HL-60 (cell line): ENCODE results near the gene NDC1.
A peak's percentile ranks its signal among the peaks of the same experiment; 100 is the strongest.
"Not testable (repeated sequence)": the region's sequence is repeated elsewhere in the genome, so short reads cannot be mapped to it uniquely, and the experiment has no call there.

Source experiments
- DNase-seq, 2 experiments: peaks; one replicate each; pipeline ENCODE4 v3.0.0-alpha.2; 2010 to 2020; ENCODE audit warnings: low read depth in 1 of 2, low spot score in 1 of 2
- H3K27ac ChIP-seq: fragments of 250-450 bp; sonication (Bioruptor Pico); replicated peaks from 2 replicates; pipeline ENCODE4 v1.5.1; 2020; ENCODE audit warnings: mild to moderate bottlenecking, moderate library complexity
- H3K27me3 ChIP-seq: fragments of 250-450 bp; sonication (Bioruptor Pico); 2 replicates; pipeline ENCODE4 v1.5.1; 2021; ENCODE audit warnings: mild to moderate bottlenecking, moderate library complexity; ENCODE audit not compliant: insufficient read depth, poor library complexity, severe bottlenecking
- H3K4me3 ChIP-seq: replicated peaks from 2 replicates; pipeline ENCODE4 v1.5.1; 2011; ENCODE audit warnings: mild to moderate bottlenecking, control low read depth, low read length; ENCODE audit not compliant: insufficient read depth
- GABPA ChIP-seq: IDR thresholded peaks from 2 replicates; pipeline ENCODE4 v1.6.1; 2012; ENCODE audit warnings: low read depth
- POLR2AphosphoS5 ChIP-seq: IDR thresholded peaks from 2 replicates; pipeline ENCODE4 v1.6.1; 2012; ENCODE audit warnings: low read depth
- SPI1 ChIP-seq: IDR thresholded peaks from 2 replicates; pipeline ENCODE4 v1.6.1; 2012; ENCODE audit warnings: low read depth, mild to moderate bottlenecking, borderline replicate concordance
- long read RNA-seq: library from polyadenylated mRNA; unstranded; transcript quantifications from one replicate; pipeline ENCODE4 v2.0.0, GENCODE V29; 2020
- TF ChIP-seq, protein P1 (sequence below): IDR thresholded peaks from 2 replicates; pipeline ENCODE4 v1.6.1; 2012; ENCODE audit warnings: low read depth; ENCODE audit not compliant: insufficient replicate concordance
- TF ChIP-seq, protein P2 (sequence below): IDR thresholded peaks from one replicate; pipeline ENCODE4 v1.5.1; 2011; ENCODE audit warnings: low read length, control low read depth, inconsistent platforms; ENCODE audit not compliant: insufficient read depth

The NDC1 gene, protein sequence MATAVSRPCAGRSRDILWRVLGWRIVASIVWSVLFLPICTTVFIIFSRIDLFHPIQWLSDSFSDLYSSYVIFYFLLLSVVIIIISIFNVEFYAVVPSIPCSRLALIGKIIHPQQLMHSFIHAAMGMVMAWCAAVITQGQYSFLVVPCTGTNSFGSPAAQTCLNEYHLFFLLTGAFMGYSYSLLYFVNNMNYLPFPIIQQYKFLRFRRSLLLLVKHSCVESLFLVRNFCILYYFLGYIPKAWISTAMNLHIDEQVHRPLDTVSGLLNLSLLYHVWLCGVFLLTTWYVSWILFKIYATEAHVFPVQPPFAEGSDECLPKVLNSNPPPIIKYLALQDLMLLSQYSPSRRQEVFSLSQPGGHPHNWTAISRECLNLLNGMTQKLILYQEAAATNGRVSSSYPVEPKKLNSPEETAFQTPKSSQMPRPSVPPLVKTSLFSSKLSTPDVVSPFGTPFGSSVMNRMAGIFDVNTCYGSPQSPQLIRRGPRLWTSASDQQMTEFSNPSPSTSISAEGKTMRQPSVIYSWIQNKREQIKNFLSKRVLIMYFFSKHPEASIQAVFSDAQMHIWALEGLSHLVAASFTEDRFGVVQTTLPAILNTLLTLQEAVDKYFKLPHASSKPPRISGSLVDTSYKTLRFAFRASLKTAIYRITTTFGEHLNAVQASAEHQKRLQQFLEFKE
- long read RNA-seq, full-length matches to known transcripts = 89 of 166 reads
- long read RNA-seq, partial matches to known transcripts = 20 of 166 reads
- long read RNA-seq, other reads (novel, unspliced or antisense) = 57 of 166 reads

DNA sequence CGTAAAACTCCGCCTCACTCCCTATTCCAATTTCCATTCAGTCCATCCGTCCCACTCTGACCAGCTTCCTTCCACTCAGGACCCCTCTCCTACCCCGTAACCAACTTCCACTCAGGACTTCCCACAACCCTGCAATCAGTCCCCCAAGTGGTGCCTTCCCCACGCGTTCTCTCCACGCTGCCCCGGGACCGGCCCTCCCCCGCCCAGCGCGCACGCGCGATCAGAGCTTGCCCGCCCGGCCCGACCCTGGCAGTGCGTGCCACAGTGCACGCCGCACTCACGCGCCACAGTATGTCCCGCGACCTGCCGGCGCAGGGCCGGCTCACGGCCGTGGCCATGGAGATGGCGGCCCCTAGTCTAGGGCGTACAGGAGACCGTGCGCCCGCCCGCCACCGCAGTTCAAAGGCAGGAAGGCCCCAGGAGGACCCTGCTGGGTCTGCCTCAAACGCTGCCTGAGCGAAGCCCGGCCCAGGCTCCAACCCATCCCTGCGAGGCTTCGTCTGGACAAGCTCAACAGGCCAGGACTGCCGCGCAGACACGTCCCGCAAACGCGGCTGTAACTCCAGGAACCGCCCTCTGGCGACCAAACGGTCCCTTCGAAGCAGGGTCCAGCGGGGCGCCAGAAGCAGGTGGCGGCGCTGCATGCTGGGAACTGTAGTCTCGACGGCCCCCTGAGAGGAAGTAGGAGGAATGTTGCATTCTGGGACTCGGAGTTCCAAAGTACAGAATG lies at the start of gene NDC1:
Gene NDC1 (minus strand): TSS at position 373 of the 730 bp plus-strand sequence. CDS start 35 bp downstream, at position 338.
- peak; percentile 94 to 96 for DNase-seq
- peak within 1 kb of the TSS; percentile 79 for H3K4me3 ChIP-seq
- TF ChIP-seq GABPA (peak; percentile 79), SPI1 (peak; percentile 96), POLR2AphosphoS5 (peak; percentile 71)
- TF ChIP-seq, protein P1, sequence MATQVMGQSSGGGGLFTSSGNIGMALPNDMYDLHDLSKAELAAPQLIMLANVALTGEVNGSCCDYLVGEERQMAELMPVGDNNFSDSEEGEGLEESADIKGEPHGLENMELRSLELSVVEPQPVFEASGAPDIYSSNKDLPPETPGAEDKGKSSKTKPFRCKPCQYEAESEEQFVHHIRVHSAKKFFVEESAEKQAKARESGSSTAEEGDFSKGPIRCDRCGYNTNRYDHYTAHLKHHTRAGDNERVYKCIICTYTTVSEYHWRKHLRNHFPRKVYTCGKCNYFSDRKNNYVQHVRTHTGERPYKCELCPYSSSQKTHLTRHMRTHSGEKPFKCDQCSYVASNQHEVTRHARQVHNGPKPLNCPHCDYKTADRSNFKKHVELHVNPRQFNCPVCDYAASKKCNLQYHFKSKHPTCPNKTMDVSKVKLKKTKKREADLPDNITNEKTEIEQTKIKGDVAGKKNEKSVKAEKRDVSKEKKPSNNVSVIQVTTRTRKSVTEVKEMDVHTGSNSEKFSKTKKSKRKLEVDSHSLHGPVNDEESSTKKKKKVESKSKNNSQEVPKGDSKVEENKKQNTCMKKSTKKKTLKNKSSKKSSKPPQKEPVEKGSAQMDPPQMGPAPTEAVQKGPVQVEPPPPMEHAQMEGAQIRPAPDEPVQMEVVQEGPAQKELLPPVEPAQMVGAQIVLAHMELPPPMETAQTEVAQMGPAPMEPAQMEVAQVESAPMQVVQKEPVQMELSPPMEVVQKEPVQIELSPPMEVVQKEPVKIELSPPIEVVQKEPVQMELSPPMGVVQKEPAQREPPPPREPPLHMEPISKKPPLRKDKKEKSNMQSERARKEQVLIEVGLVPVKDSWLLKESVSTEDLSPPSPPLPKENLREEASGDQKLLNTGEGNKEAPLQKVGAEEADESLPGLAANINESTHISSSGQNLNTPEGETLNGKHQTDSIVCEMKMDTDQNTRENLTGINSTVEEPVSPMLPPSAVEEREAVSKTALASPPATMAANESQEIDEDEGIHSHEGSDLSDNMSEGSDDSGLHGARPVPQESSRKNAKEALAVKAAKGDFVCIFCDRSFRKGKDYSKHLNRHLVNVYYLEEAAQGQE = peak; percentile 60
- TF ChIP-seq, protein P2, sequence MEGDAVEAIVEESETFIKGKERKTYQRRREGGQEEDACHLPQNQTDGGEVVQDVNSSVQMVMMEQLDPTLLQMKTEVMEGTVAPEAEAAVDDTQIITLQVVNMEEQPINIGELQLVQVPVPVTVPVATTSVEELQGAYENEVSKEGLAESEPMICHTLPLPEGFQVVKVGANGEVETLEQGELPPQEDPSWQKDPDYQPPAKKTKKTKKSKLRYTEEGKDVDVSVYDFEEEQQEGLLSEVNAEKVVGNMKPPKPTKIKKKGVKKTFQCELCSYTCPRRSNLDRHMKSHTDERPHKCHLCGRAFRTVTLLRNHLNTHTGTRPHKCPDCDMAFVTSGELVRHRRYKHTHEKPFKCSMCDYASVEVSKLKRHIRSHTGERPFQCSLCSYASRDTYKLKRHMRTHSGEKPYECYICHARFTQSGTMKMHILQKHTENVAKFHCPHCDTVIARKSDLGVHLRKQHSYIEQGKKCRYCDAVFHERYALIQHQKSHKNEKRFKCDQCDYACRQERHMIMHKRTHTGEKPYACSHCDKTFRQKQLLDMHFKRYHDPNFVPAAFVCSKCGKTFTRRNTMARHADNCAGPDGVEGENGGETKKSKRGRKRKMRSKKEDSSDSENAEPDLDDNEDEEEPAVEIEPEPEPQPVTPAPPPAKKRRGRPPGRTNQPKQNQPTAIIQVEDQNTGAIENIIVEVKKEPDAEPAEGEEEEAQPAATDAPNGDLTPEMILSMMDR = no peak
- peak within 1 kb of the TSS; percentile 98 for H3K27ac ChIP-seq
- H3K27me3 ChIP-seq = no peaks in the 10 kb centered on the region

DNA sequence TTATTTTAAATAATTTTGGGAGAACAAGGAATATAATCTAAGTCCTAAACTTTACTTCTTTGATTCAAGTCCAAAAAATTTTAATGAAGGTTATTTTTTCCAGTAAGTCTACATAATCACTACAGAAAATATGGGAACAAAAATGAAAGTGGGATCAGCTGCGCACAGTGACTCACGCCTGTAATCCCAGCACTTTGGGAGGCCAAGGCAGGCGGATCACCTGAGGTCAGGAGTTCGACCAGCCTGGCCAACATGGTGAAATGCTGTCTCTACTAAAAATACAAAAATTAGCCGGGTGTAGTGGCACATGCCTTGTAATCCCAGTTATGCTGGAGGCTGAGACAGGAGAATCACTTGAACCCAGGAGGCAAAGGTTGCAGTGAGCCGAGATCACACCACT lies 45.5 kb upstream of the NDC1 start:
- not testable (repeated sequence) for H3K27me3 ChIP-seq, DNase-seq, H3K27ac ChIP-seq, H3K4me3 ChIP-seq

DNA sequence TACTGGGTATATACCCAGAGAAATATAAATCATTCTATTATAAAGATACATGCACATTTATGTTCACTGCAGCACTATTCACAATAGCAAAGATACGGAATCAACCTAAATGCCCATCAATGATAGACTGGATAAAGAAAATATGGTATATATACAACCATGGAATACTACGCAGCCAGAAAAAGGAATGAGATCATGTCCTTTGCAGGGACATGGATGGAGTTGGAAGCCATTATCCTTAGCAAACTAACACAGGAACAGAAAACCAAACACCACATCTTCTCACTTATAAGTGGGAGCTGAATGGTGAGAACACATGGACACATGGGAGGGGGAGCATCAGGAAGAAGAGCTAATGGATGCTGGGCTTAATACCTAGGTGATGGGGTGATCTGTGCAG lies 43.8 kb upstream of the NDC1 start:
- H3K27me3 ChIP-seq, DNase-seq, H3K27ac ChIP-seq, H3K4me3 ChIP-seq: not testable (repeated sequence)

DNA sequence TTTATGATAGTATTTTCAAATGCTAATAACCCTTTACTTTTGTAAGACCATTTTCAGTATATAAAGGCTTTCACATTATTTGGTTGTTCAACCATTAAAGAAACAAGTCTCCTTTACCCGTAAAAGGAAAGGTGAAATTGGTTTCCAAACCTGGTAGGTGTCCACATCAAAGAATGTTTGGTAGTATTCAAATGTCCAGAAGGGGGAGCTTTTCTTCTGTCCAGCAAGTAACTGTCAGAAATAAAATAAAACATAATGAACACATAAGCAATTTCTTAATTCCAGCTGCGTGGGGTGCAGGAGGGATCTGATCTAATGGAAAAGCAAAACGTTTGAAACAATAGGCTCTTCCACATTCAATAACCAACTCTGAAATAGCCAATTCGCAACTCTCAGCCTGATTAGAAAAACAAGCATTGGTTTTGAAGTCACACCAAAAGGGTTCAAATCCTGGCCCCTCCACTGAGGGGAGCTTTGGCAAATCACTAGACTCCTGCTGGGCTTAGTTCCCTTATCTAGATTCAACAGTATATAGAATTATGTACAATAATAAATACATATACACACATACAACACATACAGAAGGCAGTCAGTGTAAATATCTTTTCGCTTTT lies 40.5 kb upstream of the NDC1 start:
- peak in 1 of 2 experiments; percentile 23 for DNase-seq
- TF ChIP-seq, protein P2 = peak; percentile 23
- TF ChIP-seq SPI1 (no peak), POLR2AphosphoS5 (no peak)
- Histone ChIP-seq H3K4me3 (no peak overlapping the region), H3K27me3 (no peaks in the 10 kb centered on the region), H3K27ac (no peak overlapping the region)

DNA sequence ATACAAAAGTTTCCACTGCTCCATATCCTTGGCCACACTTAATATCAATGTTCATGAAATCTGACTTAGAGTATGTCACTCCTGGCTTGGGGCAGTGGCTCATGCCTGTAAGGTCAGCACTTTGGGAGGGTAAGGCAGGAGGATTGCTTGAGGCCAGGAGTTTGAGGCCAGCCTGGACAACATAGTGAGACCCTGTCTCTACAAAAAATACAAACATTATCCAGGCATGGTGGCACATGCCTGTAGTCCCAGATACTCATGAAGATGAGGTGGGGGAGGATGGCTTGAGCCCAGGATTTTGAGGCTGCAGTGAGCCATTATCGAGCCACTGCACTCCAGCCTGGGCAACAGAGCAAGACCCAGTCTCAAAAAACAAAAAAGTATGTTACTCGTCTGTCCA lies 37.1 kb upstream of the NDC1 start:
- H3K4me3 ChIP-seq, H3K27me3 ChIP-seq, DNase-seq, H3K27ac ChIP-seq: not testable (repeated sequence)
